ENCODE measurements around the gene HHAT.

Gene HHAT

GRCh38 chr1:210711825-210712612 lies 383.3 kb downstream of the HHAT start:
- no peak for DNase-seq (ENCODE audit: low read depth, low spot score)

GRCh38 chr1:210715072-210715471 lies 386.4 kb downstream of the HHAT start:
- DNase-seq (ENCODE audit: low read depth, low spot score) = no peak

- no peak for DNase-seq (ENCODE audit: low read depth, low spot score)
These were observed 393.8 kb downstream of the HHAT start for GRCh38 chr1:210722410-210723081.

- no peak for DNase-seq (ENCODE audit: low read depth, low spot score)
These were observed 394.9 kb downstream of the HHAT start for GRCh38 chr1:210723646-210724045.

GRCh38 chr1:210724768-210725167 lies 396.1 kb downstream of the HHAT start:
- DNase-seq (ENCODE audit: low read depth, low spot score) = no peak
